HCT116 (cell line): Measurements from ENCODE around the gene DNAJA4. TPM values are rescaled to one million over a fixed set of nuclear protein-coding genes. Genes with fewer than 3 reads are reported as not detected.

Experiments used
- ATAC-seq: fragments of 200-7000 bp; cut with Tn5 transposase; 2 replicates; pipeline ENCODE4 v1.9.1; 2020; ENCODE audit warnings: mild to moderate bottlenecking, moderate library complexity
- BruUV-seq: library from RNA; stranded (reverse); fragments of 400-500 nt; replicated peaks from 2 replicates; lab custom pipeline; 2021; lab: Mats Ljungman, UMichigan
- CTCF ChIA-PET: fragments of 300-600 bp; sonication (Branson Sonifier 250); formaldehyde crosslinking; loops from one replicate; lab custom pipeline; 2021; ENCODE audit warnings: antibody characterized with exemption; lab: Charles Lee
- POLR2A ChIA-PET: fragments of 300-600, 350-600 bp; sonication (Branson Sonifier 250); formaldehyde crosslinking; loops from one replicate; lab custom pipeline; 2021; ENCODE audit warnings: antibody characterized with exemption; lab: Charles Lee
- RAD21 ChIA-PET, 2 experiments: fragments of 300-600 bp; sonication (Branson Sonifier 250); formaldehyde crosslinking; loops; one replicate each; lab custom pipeline; 2023; ENCODE audit warnings: low total read pairs in 2 of 2; ENCODE audit not compliant: uncharacterized antibody in 2 of 2, unreplicated experiment in 2 of 2, low non-redundant PET in 1 of 2; lab: Charles Lee
- DNase-seq: peaks from one replicate; pipeline ENCODE4 v3.0.0-alpha.2; 2010; ENCODE audit warnings: low read depth, low spot score
- H2AFZ ChIP-seq: fragments of 200-600 bp; shearing (Covaris generic), sonication (generic); 2 replicates; pipeline ENCODE4 v1.6.1; 2017; ENCODE audit warnings: low read depth, mixed run types, mixed read lengths, antibody characterized with exemption, low read length; ENCODE audit not compliant: poor library complexity, severe bottlenecking
- H3K27ac ChIP-seq: 2 replicates; pipeline ENCODE4 v1.5.1; 2012; ENCODE audit warnings: low read depth, low read length
- H3K27me3 ChIP-seq: fragments of 200-600 bp; sonication (generic); 2 replicates; pipeline ENCODE4 v1.6.1; 2016; ENCODE audit warnings: mixed run types, low read length, mixed read lengths; ENCODE audit not compliant: insufficient read depth
- H3K36me3 ChIP-seq, 2 experiments: fragments of 200-500 bp in 1 of 2; fragments of 200-600 bp in 1 of 2; sonication (Bioruptor generic) in 1 of 2; sonication (generic) in 1 of 2; 2 replicates each; pipeline versions ENCODE4 v1.5.1 to v1.6.1; 2014 to 2016; ENCODE audit warnings: low read length in 2 of 2, inconsistent platforms in 1 of 2, mixed read lengths in 1 of 2, mixed run types in 1 of 2; ENCODE audit not compliant: insufficient read depth in 2 of 2, control insufficient read depth in 1 of 2
- H3K4me1 ChIP-seq, 2 experiments: fragments of 200-600 bp in 1 of 2; sonication (generic) in 1 of 2; 2 replicates each; pipeline versions ENCODE4 v1.5.1 to v1.6.1; 2012 to 2017; ENCODE audit warnings: low read length in 2 of 2, inconsistent platforms in 1 of 2, mild to moderate bottlenecking in 1 of 2, mixed read lengths in 1 of 2, mixed run types in 1 of 2, moderate library complexity in 1 of 2; ENCODE audit not compliant: insufficient read depth in 2 of 2, control insufficient read depth in 1 of 2
- H3K4me2 ChIP-seq: fragments of 200-600 bp; sonication (generic); 2 replicates; pipeline ENCODE4 v1.6.1; 2017; ENCODE audit warnings: mixed run types, low read length, mixed read lengths
- H3K4me3 ChIP-seq, 2 experiments: fragments of 200-600 bp in 1 of 2; sonication (generic) in 1 of 2; replicated peaks in 1 of 2; 2 replicates each; pipeline ENCODE4 v1.5.1; 2011 to 2016; ENCODE audit warnings: low read length in 2 of 2, control low read depth in 1 of 2, low read depth in 1 of 2, mild to moderate bottlenecking in 1 of 2, mixed read lengths in 1 of 2, mixed run types in 1 of 2
- H3K79me2 ChIP-seq: fragments of 200-600 bp; sonication (generic); 2 replicates; pipeline ENCODE4 v1.6.1; 2017; ENCODE audit warnings: mild to moderate bottlenecking, mixed run types, low read length, moderate library complexity, mixed read lengths; ENCODE audit not compliant: insufficient read depth
- H3K9ac ChIP-seq: fragments of 200-600 bp; sonication (generic); 2 replicates; pipeline ENCODE4 v1.6.1; 2016; ENCODE audit warnings: low read length, mixed read lengths
- H3K9me2 ChIP-seq: fragments of 200-600 bp; sonication (generic), shearing (Covaris generic); 2 replicates; pipeline ENCODE4 v1.6.1; 2017; ENCODE audit warnings: mixed run types, mild to moderate bottlenecking, moderate library complexity; ENCODE audit not compliant: insufficient read depth
- H3K9me3 ChIP-seq, 2 experiments: fragments of 200-500 bp in 1 of 2; fragments of 200-600 bp in 1 of 2; sonication (Bioruptor generic) in 1 of 2; sonication (generic) in 1 of 2; 2 replicates each; pipeline ENCODE4 v1.6.1; 2014 to 2017; ENCODE audit warnings: low read length in 2 of 2, mixed read lengths in 2 of 2, inconsistent platforms in 1 of 2, low read depth in 1 of 2, mild to moderate bottlenecking in 1 of 2, mixed run types in 1 of 2, moderate library complexity in 1 of 2; ENCODE audit not compliant: control insufficient read depth in 1 of 2, insufficient read depth in 1 of 2
- H4K20me1 ChIP-seq: fragments of 200-600 bp; sonication (generic), shearing (Covaris generic); 2 replicates; pipeline ENCODE4 v1.6.1; 2017; ENCODE audit warnings: mixed run types, mild to moderate bottlenecking, moderate library complexity; ENCODE audit not compliant: insufficient read depth
- FOSL1 ChIP-seq: IDR thresholded peaks from 2 replicates; pipeline ENCODE4 v1.6.1; 2012; ENCODE audit warnings: low read depth
- POLR2A ChIP-seq: IDR thresholded peaks from 2 replicates; pipeline ENCODE4 v1.7.0; 2011; ENCODE audit warnings: borderline replicate concordance; ENCODE audit not compliant: insufficient read depth, insufficient read length; ENCODE audit errors: extremely low read depth
- POLR2AphosphoS5 ChIP-seq: IDR thresholded peaks from 2 replicates; pipeline ENCODE4 v1.6.1; 2011; ENCODE audit warnings: mild to moderate bottlenecking, low read depth, low read length, moderate library complexity
- ZNF274 ChIP-seq: fragments of 200-500 bp; sonication (Bioruptor generic); IDR thresholded peaks from 2 replicates; pipeline ENCODE4 v1.6.1; 2014; ENCODE audit warnings: mild to moderate bottlenecking, low read depth, low read length, inconsistent platforms
- intact Hi-C: fragments of 100-400 bp; cut with micrococcal nuclease; formaldehyde crosslinking; loops from 2 replicates; pipeline ENCODE4 v1.10.0; 2022
- total RNA-seq: library from RNA; stranded (reverse); gene quantifications from one replicate; pipeline ENCODE4 v1.2.1, GENCODE V29; 2021; ENCODE audit not compliant: unreplicated experiment
- TF ChIP-seq, protein P1 (sequence below): IDR thresholded peaks from 2 replicates; pipeline ENCODE4 v1.6.1; 2012
- TF ChIP-seq, protein P2 (sequence below): IDR thresholded peaks from 2 replicates; pipeline ENCODE4 v1.6.1; 2012

The DNAJA4 gene
- total RNA-seq, 1 experiment from 2014 or later = 66.6 TPM

- H3K9me3 ChIP-seq = no peaks in the 10 kb centered on the region
- ChIA-PET RAD21 (no interaction called here), CTCF (no interaction called here), POLR2A (interaction anchor here (0.7 kb wide), 1 partner anchor 19 kb away, joined by 3 read pairs; the partner anchor contains the start of gene SKIC8)
- no peaks in the 10 kb centered on the region for H4K20me1 ChIP-seq
- no peak overlapping the region for H3K27ac ChIP-seq
- H3K4me2 ChIP-seq = no peak overlapping the region
- no peak for ATAC-seq
- intact Hi-C loops = no loop called here
- H2AFZ ChIP-seq = no peak overlapping the region
- H3K9ac ChIP-seq = no peak overlapping the region
- H3K79me2 ChIP-seq = peaks cover 27% of the 10 kb centered on the region
- no peak for DNase-seq
- no TSS peak for BruUV-seq
- H3K27me3 ChIP-seq = no peaks in the 10 kb centered on the region
- peaks cover 50 to 61% of the 10 kb centered on the region in 2 experiments for H3K36me3 ChIP-seq
- no peaks in the 10 kb centered on the region for H3K9me2 ChIP-seq
- TF ChIP-seq POLR2AphosphoS5 (no peak), ZNF274 (no peak)
- TF ChIP-seq, protein P1, sequence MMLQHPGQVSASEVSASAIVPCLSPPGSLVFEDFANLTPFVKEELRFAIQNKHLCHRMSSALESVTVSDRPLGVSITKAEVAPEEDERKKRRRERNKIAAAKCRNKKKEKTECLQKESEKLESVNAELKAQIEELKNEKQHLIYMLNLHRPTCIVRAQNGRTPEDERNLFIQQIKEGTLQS = no peak
- TF ChIP-seq, all 23 proteins: peak for 0
- Histone ChIP-seq H3K4me1 (no peaks in the 10 kb centered on the region), H3K4me3 (no peak overlapping the region)
Measured at GRCh38 chr15:78280319-78281072, 16.1 kb downstream of the DNAJA4 start.

GRCh38 chr15:78282324-78282723 is 18.0 kb downstream of the DNAJA4 start:
- ChIA-PET CTCF (interaction anchor here (0.7 kb wide), 1 partner anchor 17 kb away, joined by 3 read pairs; the partner anchor contains the start of gene SKIC8), RAD21 (no interaction called here), POLR2A (interaction anchor here (1.8 kb wide), 1 partner anchor 17 kb away, joined by 7 read pairs; the partner anchor contains the start of gene SKIC8)
- H3K36me3 ChIP-seq = peaks cover 38 to 50% of the 10 kb centered on the region in 2 experiments; a peak in 3 of 4 replicates
- no peak overlapping the region for H3K9ac ChIP-seq
- H3K9me2 ChIP-seq = no peaks in the 10 kb centered on the region
- BruUV-seq = no TSS peak
- no peaks in the 10 kb centered on the region for H3K4me1 ChIP-seq
- H4K20me1 ChIP-seq = no peaks in the 10 kb centered on the region
- H2AFZ ChIP-seq = no peak overlapping the region
- peaks cover 13% of the 10 kb centered on the region; the same call in 1 of the 2 replicates for H3K79me2 ChIP-seq
- ATAC-seq (no peak), DNase-seq (no peak)
- intact Hi-C loops = no loop called here
- H3K4me3 ChIP-seq = no peak overlapping the region
- H3K27ac ChIP-seq = no peak overlapping the region
- no peaks in the 10 kb centered on the region for H3K9me3 ChIP-seq
- TF ChIP-seq POLR2A (no peak), FOSL1 (no peak)
- TF ChIP-seq, protein P2, sequence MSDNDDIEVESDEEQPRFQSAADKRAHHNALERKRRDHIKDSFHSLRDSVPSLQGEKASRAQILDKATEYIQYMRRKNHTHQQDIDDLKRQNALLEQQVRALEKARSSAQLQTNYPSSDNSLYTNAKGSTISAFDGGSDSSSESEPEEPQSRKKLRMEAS = no peak
- no peak overlapping the region for H3K4me2 ChIP-seq
- no peaks in the 10 kb centered on the region for H3K27me3 ChIP-seq
